ENCODE measurements around the gene PNMA8A.

PNMA8A gene

DNA sequence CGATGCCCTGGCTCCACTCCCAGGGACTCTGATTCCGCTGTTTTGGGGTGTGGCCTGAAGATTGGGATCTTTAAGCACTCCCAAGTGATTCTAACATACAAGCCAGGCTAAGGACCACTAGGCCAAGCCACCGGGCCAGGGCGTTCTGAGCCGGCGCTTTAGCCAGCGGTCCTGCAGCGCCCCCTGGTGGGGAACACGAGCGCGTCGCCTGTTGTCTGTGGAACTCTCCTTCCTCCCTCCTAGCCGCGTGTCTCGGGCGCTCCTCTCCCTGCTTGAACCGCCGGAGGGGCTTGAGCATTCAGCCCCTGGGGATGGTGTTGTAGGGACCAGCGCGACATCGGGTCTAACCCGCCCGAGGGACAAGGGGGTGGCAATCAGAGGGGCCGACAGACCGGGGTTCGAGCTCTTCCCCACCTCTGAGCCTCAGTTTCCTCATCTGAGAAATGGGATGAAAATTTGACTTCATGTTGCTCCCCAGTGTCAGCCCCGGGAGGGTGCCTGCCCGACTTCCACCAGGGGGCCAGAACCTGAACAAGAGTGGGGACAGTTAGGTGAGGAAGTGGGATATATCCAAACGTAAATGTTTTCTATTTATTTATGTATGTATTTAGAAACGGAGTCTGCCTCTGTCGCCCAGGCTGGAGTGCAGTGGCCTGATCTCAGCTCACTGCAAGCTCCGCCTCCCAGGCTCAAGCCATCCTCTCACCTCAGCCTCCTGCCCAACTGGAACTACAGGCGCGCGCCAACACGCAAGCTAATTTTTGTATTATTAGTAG lies 42.3 kb upstream of the PNMA8A start:
- peak; percentile 67 for TF ChIP-seq CTCF (IDR thresholded peaks at IDR 0.05; ENCODE audit: control insufficient read depth, extremely low read depth, insufficient read depth)
- DNase-seq (ENCODE audit: low read depth): no peak

DNA sequence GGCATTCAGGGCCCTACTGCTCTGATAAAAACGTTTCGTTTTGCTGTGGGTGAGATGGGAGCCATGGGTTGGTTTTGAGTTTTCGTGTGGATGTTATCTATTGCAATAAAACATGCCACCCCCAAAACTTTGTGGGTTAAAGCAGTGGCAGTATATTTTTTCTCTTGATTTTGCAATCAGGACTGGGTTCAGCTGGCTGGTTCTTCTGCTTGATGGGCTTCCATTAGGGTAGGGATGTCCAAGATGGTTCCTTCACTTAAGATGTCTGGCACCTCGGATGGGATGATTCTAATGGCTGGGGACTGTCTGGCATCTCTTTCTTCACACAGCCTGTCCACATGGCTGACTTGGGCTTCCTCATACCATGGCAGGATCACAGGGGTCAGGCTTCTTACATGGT lies 39.9 kb upstream of the PNMA8A start:
- H3K4me3 ChIP-seq (ENCODE audit: low read depth, low read length): no peak overlapping the region
- no peak for TF ChIP-seq CTCF (IDR thresholded peaks at IDR 0.05; ENCODE audit: control insufficient read depth, extremely low read depth, insufficient read depth)
- no peak for DNase-seq (ENCODE audit: low read depth)

More for the DNA sequence above, 42.3 kb upstream of the PNMA8A start:
- H3K4me3 ChIP-seq (ENCODE audit: low read depth, low read length): no peak overlapping the region

DNA sequence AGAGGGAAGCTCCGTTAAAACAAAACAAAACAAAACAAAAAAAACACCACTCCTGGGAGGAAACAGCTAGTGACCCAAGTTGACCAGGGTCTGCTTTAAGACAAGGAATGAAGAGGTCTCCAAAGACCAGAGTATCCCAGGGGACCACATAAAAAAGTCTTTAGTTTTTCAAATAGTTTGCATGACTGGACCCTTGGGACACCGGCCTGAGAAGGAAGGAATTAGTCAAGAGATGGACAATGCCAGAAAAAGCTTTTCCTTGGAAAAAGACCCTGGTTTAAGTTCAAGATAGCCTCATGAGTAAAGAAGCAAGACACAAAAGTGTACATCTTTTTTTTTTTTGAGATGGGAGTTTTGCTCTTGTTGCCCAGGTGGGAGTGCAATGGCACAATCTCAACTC lies 36.8 kb upstream of the PNMA8A start:
- no peak overlapping the region for H3K4me3 ChIP-seq (ENCODE audit: low read depth, low read length)
- no peak for TF ChIP-seq CTCF (IDR thresholded peaks at IDR 0.05; ENCODE audit: control insufficient read depth, extremely low read depth, insufficient read depth)
- no peak for DNase-seq (ENCODE audit: low read depth)

- H3K4me3 ChIP-seq (ENCODE audit: low read depth, low read length): no peak overlapping the region
- DNase-seq (ENCODE audit: low read depth): no peak
- TF ChIP-seq CTCF (IDR thresholded peaks at IDR 0.05; ENCODE audit: control insufficient read depth, extremely low read depth, insufficient read depth): no peak
These were observed 32.6 kb upstream of the PNMA8A start for GRCh38 chr19:46503848-46504453.

GRCh38 chr19:46502891-46503290 lies 31.5 kb upstream of the PNMA8A start:
- no peak for DNase-seq (ENCODE audit: low read depth)
- no peak overlapping the region for H3K4me3 ChIP-seq (ENCODE audit: low read depth, low read length)
- no peak for TF ChIP-seq CTCF (IDR thresholded peaks at IDR 0.05; ENCODE audit: control insufficient read depth, extremely low read depth, insufficient read depth)

- TF ChIP-seq CTCF (IDR thresholded peaks at IDR 0.05; ENCODE audit: control insufficient read depth, extremely low read depth, insufficient read depth): no peak
- no peak overlapping the region for H3K4me3 ChIP-seq (ENCODE audit: low read depth, low read length)
- DNase-seq (ENCODE audit: low read depth): no peak
These were observed 28.3 kb upstream of the PNMA8A start for GRCh38 chr19:46499692-46500091.
